PC-9 (cell line): ENCODE data around the gene ACTR1B. TPM values are rescaled to one million over a fixed set of nuclear protein-coding genes. Genes with fewer than 3 reads are reported as not detected.

Experiments
- BruUV-seq: library from RNA; stranded (reverse); fragments of 400-500 nt; replicated peaks from 2 replicates; lab custom pipeline; 2021; lab: Mats Ljungman, UMichigan
- CTCF ChIA-PET: fragments of 300-600 bp; sonication (Branson Sonifier 250); formaldehyde crosslinking; loops from one replicate; lab custom pipeline; 2022; ENCODE audit warnings: antibody characterized with exemption; lab: Charles Lee
- POLR2A ChIA-PET: fragments of 300-600 bp; sonication (Branson Sonifier 250); formaldehyde crosslinking; loops from one replicate; lab custom pipeline; 2022; ENCODE audit warnings: antibody characterized with exemption; ENCODE audit not compliant: unreplicated experiment; lab: Charles Lee
- DNase-seq, 2 experiments: peaks; one replicate each; pipeline versions ENCODE4 v3.0.0 to v3.0.0-alpha.2; 2015 to 2022; ENCODE audit warnings: mixed read lengths in 1 of 2
- H2AFZ ChIP-seq: fragments of 200-600 bp; sonication (generic); 2 replicates; pipeline ENCODE4 v1.8.1; 2017; ENCODE audit warnings: antibody characterized with exemption
- H3F3A ChIP-seq: fragments of 200-600 bp; sonication (generic); 2 replicates; pipeline ENCODE4 v1.8.1; 2017; ENCODE audit warnings: antibody characterized with exemption, mild to moderate bottlenecking, low read depth; ENCODE audit not compliant: insufficient read depth
- H3K27ac ChIP-seq: fragments of 200-600 bp; sonication (generic); 2 replicates; pipeline ENCODE4 v1.6.1; 2016; ENCODE audit warnings: mixed run types
- H3K27me3 ChIP-seq: fragments of 200-600 bp; sonication (generic); 2 replicates; pipeline ENCODE4 v1.6.1; 2016; ENCODE audit warnings: low read depth, mixed run types; ENCODE audit not compliant: insufficient read depth
- H3K36me3 ChIP-seq: fragments of 200-600 bp; sonication (generic); 2 replicates; pipeline ENCODE4 v1.6.1; 2016; ENCODE audit warnings: low read depth, mixed run types
- H3K4me1 ChIP-seq: fragments of 200-600 bp; sonication (generic); replicated peaks from 2 replicates; pipeline ENCODE4 v1.6.1; 2016; ENCODE audit warnings: mixed run types; ENCODE audit not compliant: insufficient read depth
- H3K4me2 ChIP-seq: fragments of 200-600 bp; sonication (generic); 2 replicates; pipeline ENCODE4 v1.6.1; 2017; ENCODE audit warnings: mixed run types
- H3K4me3 ChIP-seq: fragments of 200-600 bp; sonication (generic); 2 replicates; pipeline ENCODE4 v1.6.1; 2016; ENCODE audit warnings: mixed run types
- H3K79me2 ChIP-seq: fragments of 200-600 bp; sonication (generic); 2 replicates; pipeline ENCODE4 v1.6.1; 2017; ENCODE audit warnings: low read depth, mixed run types
- H3K9me2 ChIP-seq: fragments of 200-600 bp; sonication (generic); 2 replicates; pipeline ENCODE4 v1.8.1; 2017; ENCODE audit warnings: mild to moderate bottlenecking; ENCODE audit not compliant: insufficient read depth
- H3K9me3 ChIP-seq: fragments of 200-600 bp; sonication (generic); 2 replicates; pipeline ENCODE4 v1.8.1; 2016; ENCODE audit warnings: low read depth; ENCODE audit not compliant: insufficient read depth
- H4K20me1 ChIP-seq: fragments of 200-600 bp; sonication (generic); 2 replicates; pipeline ENCODE4 v1.8.1; 2017; ENCODE audit not compliant: insufficient read depth
- CTCF ChIP-seq: fragments of 200-600 bp; sonication (generic); conservative IDR thresholded peaks from 2 replicates; pipeline ENCODE4 v1.6.1; 2017; ENCODE audit warnings: mixed run types, antibody characterized with exemption, mild to moderate bottlenecking, moderate library complexity
- EZH2 ChIP-seq: fragments of 200-600 bp; sonication (generic); IDR thresholded peaks from 2 replicates; pipeline ENCODE4 v1.8.0; 2017; ENCODE audit warnings: antibody characterized with exemption, low read depth
- intact Hi-C: fragments of 100-400 bp; cut with micrococcal nuclease; formaldehyde crosslinking; loops from one replicate; pipeline ENCODE4 v1.10.0; 2022; ENCODE audit not compliant: unreplicated experiment
- total RNA-seq: library from RNA; stranded (reverse); gene quantifications from 2 replicates; pipeline ENCODE4 v1.2.3, GENCODE V29; 2021

Gene ACTR1B
- total RNA-seq, 1 experiment from 2014 or later = 49.9 TPM

DNA sequence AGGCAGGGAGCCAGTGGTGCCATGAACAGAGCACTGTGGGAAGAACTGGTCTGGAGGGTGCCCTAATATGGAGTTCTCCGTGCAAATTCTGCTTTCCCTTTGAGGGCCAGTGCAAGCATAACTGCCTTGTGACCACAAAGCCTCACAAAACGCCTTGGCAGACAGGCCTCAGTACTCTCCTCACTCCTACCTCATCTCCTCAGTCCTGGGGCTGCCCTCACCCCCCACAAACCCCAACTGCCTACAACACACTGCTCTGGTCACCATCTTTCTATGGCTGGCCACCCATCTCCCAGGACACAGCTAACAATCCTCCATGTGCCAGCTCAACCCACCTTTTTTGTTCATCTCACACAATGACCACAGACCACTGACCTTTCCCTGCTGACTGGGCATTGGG lies 9.1 kb downstream of the ACTR1B start:
- CTCF ChIA-PET = no interaction called here
- no TSS peak for BruUV-seq

DNA sequence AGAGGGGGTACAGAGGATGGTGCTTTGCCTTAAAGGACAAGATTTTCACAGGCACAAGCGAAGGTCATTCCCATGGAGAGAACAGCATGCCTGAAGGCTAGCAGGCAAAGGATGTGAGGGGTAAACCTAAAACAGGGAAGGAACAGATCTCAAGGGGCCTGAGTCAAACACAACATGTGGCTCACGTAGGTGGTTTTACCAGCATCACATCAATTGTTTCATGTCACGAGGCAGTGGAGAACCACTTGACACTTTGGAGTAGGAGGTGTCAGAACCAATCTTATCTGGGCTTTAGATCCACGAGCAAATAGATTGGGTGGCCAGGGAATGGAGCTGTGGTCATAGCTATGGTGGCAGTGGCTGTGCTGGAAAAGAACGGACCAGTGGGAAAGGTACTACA lies 9.5 kb downstream of the ACTR1B start:
- Histone ChIP-seq H3K27me3 (no peaks in the 10 kb centered on the region), H3K79me2 (no peaks in the 10 kb centered on the region), H3K9me3 (no peaks in the 10 kb centered on the region), H3K27ac (no peak overlapping the region), H3K36me3 (peaks cover 7% of the 10 kb centered on the region), H3K4me1 (no peaks in the 10 kb centered on the region), H3K4me3 (no peak overlapping the region), H2AFZ (no peak overlapping the region), H3F3A (peaks cover 33% of the 10 kb centered on the region), H3K4me2 (no peak overlapping the region), H3K9me2 (no peaks in the 10 kb centered on the region), H4K20me1 (no peaks in the 10 kb centered on the region; the same call in 1 of the 2 replicates)
- BruUV-seq = no TSS peak
- TF ChIP-seq EZH2 (no peak), CTCF (no peak)
- no peak for DNase-seq
- CTCF ChIA-PET = no interaction called here
- POLR2A ChIA-PET = no interaction called here
- intact Hi-C loops = no loop called here

More for the DNA sequence above, 9.1 kb downstream of the ACTR1B start:
- peak in 1 of 2 experiments; percentile 17 for DNase-seq
- Histone ChIP-seq H3K9me3 (no peaks in the 10 kb centered on the region), H2AFZ (no peak overlapping the region), H3K27me3 (no peaks in the 10 kb centered on the region), H3K4me2 (no peak overlapping the region), H3K4me1 (no peaks in the 10 kb centered on the region), H3K27ac (no peak overlapping the region), H3K9me2 (no peaks in the 10 kb centered on the region), H3K4me3 (no peak overlapping the region), H3K36me3 (peaks cover 5% of the 10 kb centered on the region; the same call in 1 of the 2 replicates), H3K79me2 (no peaks in the 10 kb centered on the region), H4K20me1 (no peaks in the 10 kb centered on the region; the same call in 1 of the 2 replicates), H3F3A (peaks cover 28% of the 10 kb centered on the region)
- POLR2A ChIA-PET = no interaction called here
- TF ChIP-seq CTCF = no peak
- TF ChIP-seq EZH2 = no peak
- intact Hi-C loops = no loop called here

DNA sequence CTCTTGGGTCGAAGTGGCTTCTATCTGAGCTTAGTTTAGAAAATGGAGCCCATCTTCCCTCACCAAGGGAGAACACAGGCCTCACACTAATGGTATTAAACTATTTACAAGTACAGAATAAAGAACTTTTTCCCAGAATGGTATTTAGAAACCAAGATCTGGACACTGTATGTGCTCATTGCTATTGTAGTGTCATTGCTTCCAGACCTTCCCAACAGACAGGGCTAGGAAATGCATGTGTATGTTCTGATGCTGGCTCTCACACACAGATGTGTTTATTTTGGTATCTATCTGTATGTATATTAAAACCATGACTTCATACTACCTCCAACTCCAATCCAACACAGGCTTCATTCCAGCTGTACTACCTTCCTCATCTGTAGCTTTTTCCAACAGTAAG lies 10.0 kb downstream of the ACTR1B start:
- BruUV-seq = no TSS peak
- CTCF ChIA-PET = no interaction called here
- POLR2A ChIA-PET = no interaction called here

More for the DNA sequence above, 10.0 kb downstream of the ACTR1B start:
- no peak overlapping the region for H3K4me2 ChIP-seq
- peaks cover 36% of the 10 kb centered on the region for H3F3A ChIP-seq
- TF ChIP-seq CTCF = no peak
- TF ChIP-seq EZH2 = no peak
- no peaks in the 10 kb centered on the region for H3K4me1 ChIP-seq
- H3K9me2 ChIP-seq = no peaks in the 10 kb centered on the region
- H3K9me3 ChIP-seq = no peaks in the 10 kb centered on the region
- H3K79me2 ChIP-seq = no peaks in the 10 kb centered on the region
- intact Hi-C loops = no loop called here
- peaks cover 11% of the 10 kb centered on the region for H3K36me3 ChIP-seq
- H3K27ac ChIP-seq = no peak overlapping the region
- no peaks in the 10 kb centered on the region for H3K27me3 ChIP-seq
- H3K4me3 ChIP-seq = no peak overlapping the region
- H4K20me1 ChIP-seq = no peaks in the 10 kb centered on the region; the same call in 1 of the 2 replicates
- DNase-seq = peak in 1 of 2 experiments; percentile 31
- H2AFZ ChIP-seq = no peak overlapping the region
